CD4-positive, CD25-positive, alpha-beta regulatory T cell (primary cell): Measurements from ENCODE around the gene TIMP1. TPM values are rescaled to one million over a fixed set of nuclear protein-coding genes. Genes with fewer than 3 reads are reported as not detected.
A peak's percentile ranks its signal among the peaks of the same experiment; 100 is the strongest.

Experiments used
- ATAC-seq, 2 donors: fragments of 150-1000 bp; cut with Tn5 transposase; one replicate each; pipeline ENCODE4 v1.10.0; 2021; ENCODE audit warnings: low read depth in 2 of 2, moderate number of reproducible peaks in 2 of 2, moderate library complexity in 1 of 2
- DNase-seq, 3 donors: peaks; one replicate each; pipeline versions ENCODE4 v3.0.0 to v3.0.0-alpha.2; 2012 to 2022; ENCODE audit warnings: mixed read lengths in 1 of 3
- H3K27ac ChIP-seq: one replicate; pipeline ENCODE4 v1.7.0; 2013; ENCODE audit warnings: mild to moderate bottlenecking, low read length; ENCODE audit not compliant: insufficient read depth, poor library complexity, severe bottlenecking
- H3K27me3 ChIP-seq: one replicate; pipeline ENCODE4 v1.7.0; 2013; ENCODE audit warnings: low read length; ENCODE audit not compliant: control insufficient read depth, insufficient read depth
- H3K36me3 ChIP-seq: one replicate; pipeline ENCODE4 v1.7.0; 2013; ENCODE audit warnings: mild to moderate bottlenecking, low read length, moderate library complexity; ENCODE audit not compliant: control insufficient read depth, insufficient read depth
- H3K4me1 ChIP-seq: 2 replicates; pipeline ENCODE4 v1.7.0; 2013; ENCODE audit warnings: mild to moderate bottlenecking, low read length; ENCODE audit not compliant: insufficient read depth, control insufficient read depth, poor library complexity, severe bottlenecking
- H3K4me3 ChIP-seq: one replicate; pipeline ENCODE4 v1.7.0; 2013; ENCODE audit warnings: low read depth, mild to moderate bottlenecking, low read length, moderate library complexity
- H3K9me3 ChIP-seq, 2 experiments: 1 replicate in 1 of 2; 2 replicates in 1 of 2; pipeline ENCODE4 v1.7.0; 2013; ENCODE audit warnings: low read length in 2 of 2, mild to moderate bottlenecking in 1 of 2, moderate library complexity in 1 of 2; ENCODE audit not compliant: control insufficient read depth in 2 of 2
- H3K27ac Mint-ChIP-seq, 3 donors: one replicate each; pipeline ENCODE4 v1.8.0; 2020 to 2022; ENCODE audit warnings: mild to moderate bottlenecking in 3 of 3, mixed read lengths in 3 of 3, moderate library complexity in 2 of 3
- H3K27me3 Mint-ChIP-seq: one replicate; pipeline ENCODE4 v1.8.0; 2022; ENCODE audit warnings: mild to moderate bottlenecking, mixed read lengths
- H3K36me3 Mint-ChIP-seq: one replicate; pipeline ENCODE4 v1.8.0; 2020; ENCODE audit warnings: mixed read lengths
- H3K4me1 Mint-ChIP-seq, 4 donors: one replicate each; pipeline ENCODE4 v1.8.0; 2020 to 2022; ENCODE audit warnings: mixed read lengths in 4 of 4, mild to moderate bottlenecking in 1 of 4
- H3K4me3 Mint-ChIP-seq, 4 donors: one replicate each; pipeline ENCODE4 v1.8.0; 2020 to 2022; ENCODE audit warnings: mild to moderate bottlenecking in 4 of 4, mixed read lengths in 4 of 4, moderate library complexity in 3 of 4
- H3K9me3 Mint-ChIP-seq, 7 donors: one replicate each; pipeline ENCODE4 v1.8.0; 2020 to 2022; ENCODE audit warnings: mixed read lengths in 7 of 7, mild to moderate bottlenecking in 3 of 7, moderate library complexity in 2 of 7
- polyA plus RNA-seq, 4 donors: library from polyadenylated mRNA; unstranded; fragments of 300-500 nt; fragmentation: Illumina TruSeq; gene quantifications; one replicate each; pipeline ENCODE4 v1.2.3, GENCODE V29; 2021
- total RNA-seq: library from RNA; stranded (reverse); gene quantifications from one replicate; pipeline ENCODE4 v1.2.3, GENCODE V29; 2022

Gene TIMP1
- 31.8 TPM for total RNA-seq
- 100 to 1,000 TPM in 3 of 4 donors, 10 to 100 TPM in 1; 65.2 to 133 (median 112) TPM for polyA plus RNA-seq

DNA sequence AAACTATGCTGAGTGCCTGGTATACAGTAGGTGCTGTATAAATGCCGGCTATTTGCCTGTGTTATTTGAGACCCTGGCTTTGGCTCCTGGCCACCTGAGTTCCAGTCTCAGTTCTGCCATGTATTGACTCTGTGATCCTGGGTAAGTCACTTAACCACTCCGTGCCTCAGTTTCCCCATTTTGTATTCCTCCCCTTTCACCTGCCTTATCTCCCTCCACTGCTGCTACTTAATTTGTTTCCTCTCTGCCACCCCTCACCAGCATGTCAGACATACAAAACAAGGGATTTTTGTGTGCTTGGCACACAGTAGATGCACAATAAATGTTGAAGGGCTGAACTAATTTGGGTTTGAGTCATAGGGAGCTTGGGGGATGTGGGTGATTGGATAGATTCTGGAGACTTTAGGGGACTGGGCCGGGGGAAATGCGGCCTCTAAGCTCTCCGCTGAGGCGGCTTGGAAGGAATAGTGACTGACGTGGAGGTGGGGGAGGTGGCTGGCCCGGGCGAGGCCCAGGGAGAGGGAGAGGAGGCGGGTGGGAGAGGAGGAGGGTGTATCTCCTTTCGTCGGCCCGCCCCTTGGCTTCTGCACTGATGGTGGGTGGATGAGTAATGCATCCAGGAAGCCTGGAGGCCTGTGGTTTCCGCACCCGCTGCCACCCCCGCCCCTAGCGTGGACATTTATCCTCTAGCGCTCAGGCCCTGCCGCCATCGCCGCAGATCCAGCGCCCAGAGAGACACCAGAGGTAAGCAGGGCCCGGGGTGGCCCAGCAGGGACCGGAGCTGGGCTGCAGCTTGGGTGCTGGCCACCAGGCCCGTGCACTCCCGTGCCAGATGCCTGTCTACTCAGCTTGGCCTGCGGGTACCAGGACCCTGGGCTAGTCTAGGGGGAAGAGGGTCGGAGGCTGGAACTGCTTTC, at the start of gene TIMP1:
TSS of gene TIMP1 (plus strand) at position 706 of the 917 bp plus-strand sequence. CDS start 980 bp downstream, outside the sequence.
- Mint-ChIP-seq H3K36me3 (peaks cover 5% of the 10 kb centered on the region), H3K4me3 (peak within 1 kb of the TSS; percentile 47 to 86 (median 70)), H3K27me3 (no peaks in the 10 kb centered on the region), H3K9me3 (peaks cover 0 to 4% (median 0%) of the 10 kb centered on the region in 7 donors), H3K4me1 (peaks cover 0 to 28% (median 15%) of the 10 kb centered on the region in 4 donors), H3K27ac (peak within 1 kb of the TSS; percentile 50 to 92 (median 87))
- DNase-seq, result peak; percentile 54 to 85 (median 55)
- ATAC-seq, result peak; percentile 91 to 96
- Histone ChIP-seq H3K36me3 (no peaks in the 10 kb centered on the region), H3K27me3 (no peaks in the 10 kb centered on the region), H3K4me3 (peak within 1 kb of the TSS; percentile 51), H3K27ac (peak within 1 kb of the TSS; percentile 65), H3K4me1 (peaks cover 23% of the 10 kb centered on the region), H3K9me3 (no peaks in the 10 kb centered on the region)

DNA sequence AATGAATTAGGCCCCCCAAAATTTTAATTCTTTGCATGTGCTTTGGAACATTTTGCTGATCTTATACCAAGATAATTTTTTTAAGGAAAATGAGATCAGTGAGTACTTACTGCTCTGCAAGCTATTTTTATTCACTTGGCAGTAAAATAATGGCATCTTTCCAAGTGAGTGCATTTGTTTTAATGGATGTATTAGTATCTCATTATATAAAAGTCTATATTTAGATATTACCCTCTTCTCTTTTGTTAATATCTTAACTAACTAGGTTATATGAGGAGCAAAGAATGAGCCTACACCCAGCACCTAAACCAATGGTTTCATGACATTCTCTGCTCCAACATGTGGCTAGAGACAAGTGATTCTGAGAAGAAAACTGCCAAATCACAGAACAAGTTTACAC, 42.4 kb upstream of the TIMP1 start:
- no peak overlapping the region for H3K4me3 ChIP-seq
- no peak overlapping the region for H3K27ac Mint-ChIP-seq
- no peaks in the 10 kb centered on the region for H3K27me3 ChIP-seq
- H3K36me3 ChIP-seq, result no peaks in the 10 kb centered on the region
- no peak overlapping the region for H3K4me3 Mint-ChIP-seq
- no peaks in the 10 kb centered on the region for H3K36me3 Mint-ChIP-seq
- no peaks in the 10 kb centered on the region for H3K9me3 Mint-ChIP-seq
- no peaks in the 10 kb centered on the region for H3K4me1 Mint-ChIP-seq
- no peak for DNase-seq
- H3K27ac ChIP-seq, result no peak overlapping the region
- no peak for ATAC-seq
- H3K27me3 Mint-ChIP-seq, result peaks cover 6% of the 10 kb centered on the region
- H3K9me3 ChIP-seq, result no peaks in the 10 kb centered on the region
- H3K4me1 ChIP-seq, result no peaks in the 10 kb centered on the region

GRCh38 chrX:47540754-47541538, 41.3 kb upstream of the TIMP1 start:
- Mint-ChIP-seq H3K27ac (no peak overlapping the region), H3K27me3 (no peaks in the 10 kb centered on the region), H3K4me1 (no peaks in the 10 kb centered on the region), H3K36me3 (no peaks in the 10 kb centered on the region), H3K9me3 (no peaks in the 10 kb centered on the region), H3K4me3 (no peak overlapping the region)
- Histone ChIP-seq H3K4me3 (no peak overlapping the region), H3K27me3 (no peaks in the 10 kb centered on the region), H3K36me3 (no peaks in the 10 kb centered on the region), H3K9me3 (no peaks in the 10 kb centered on the region), H3K4me1 (no peaks in the 10 kb centered on the region), H3K27ac (no peak overlapping the region)
- ATAC-seq, result no peak
- no peak for DNase-seq

GRCh38 chrX:47543496-47543895, 38.7 kb upstream of the TIMP1 start:
- no peaks in the 10 kb centered on the region for H3K4me1 ChIP-seq
- no peaks in the 10 kb centered on the region for H3K27me3 Mint-ChIP-seq
- no peak overlapping the region for H3K4me3 Mint-ChIP-seq
- DNase-seq, result no peak
- H3K36me3 Mint-ChIP-seq, result no peaks in the 10 kb centered on the region
- no peak overlapping the region for H3K27ac Mint-ChIP-seq
- H3K9me3 ChIP-seq, result no peaks in the 10 kb centered on the region
- no peaks in the 10 kb centered on the region for H3K27me3 ChIP-seq
- H3K36me3 ChIP-seq, result no peaks in the 10 kb centered on the region
- H3K27ac ChIP-seq, result no peak overlapping the region
- no peaks in the 10 kb centered on the region for H3K9me3 Mint-ChIP-seq
- H3K4me1 Mint-ChIP-seq, result no peaks in the 10 kb centered on the region
- H3K4me3 ChIP-seq, result no peak overlapping the region
- ATAC-seq, result no peak

GRCh38 chrX:47556045-47556623, 26.1 kb upstream of the TIMP1 start:
- H3K27ac ChIP-seq, result peak overlapping the region; percentile 70
- H3K36me3 Mint-ChIP-seq, result no peaks in the 10 kb centered on the region
- peak overlapping the region; percentile 87 to 97 (median 92) for H3K4me3 Mint-ChIP-seq
- H3K27me3 ChIP-seq, result no peaks in the 10 kb centered on the region
- no peaks in the 10 kb centered on the region for H3K27me3 Mint-ChIP-seq
- H3K27ac Mint-ChIP-seq, result peak overlapping the region; percentile 66 to 97 (median 93)
- no peaks in the 10 kb centered on the region for H3K36me3 ChIP-seq
- H3K4me3 ChIP-seq, result peak overlapping the region; percentile 47
- H3K4me1 Mint-ChIP-seq, result peaks cover 5 to 21% (median 11%) of the 10 kb centered on the region in 4 donors
- ATAC-seq (peak; percentile 86 to 87), DNase-seq (peak; percentile 76 to 92 (median 85))
- peaks cover 9% of the 10 kb centered on the region for H3K4me1 ChIP-seq
- H3K9me3 Mint-ChIP-seq, result no peaks in the 10 kb centered on the region
- no peaks in the 10 kb centered on the region for H3K9me3 ChIP-seq

GRCh38 chrX:47558436-47558835, 23.8 kb upstream of the TIMP1 start:
- peak overlapping the region; percentile 11 to 58 (median 43) for H3K4me3 Mint-ChIP-seq
- DNase-seq, result no peak
- ATAC-seq, result no peak

DNA sequence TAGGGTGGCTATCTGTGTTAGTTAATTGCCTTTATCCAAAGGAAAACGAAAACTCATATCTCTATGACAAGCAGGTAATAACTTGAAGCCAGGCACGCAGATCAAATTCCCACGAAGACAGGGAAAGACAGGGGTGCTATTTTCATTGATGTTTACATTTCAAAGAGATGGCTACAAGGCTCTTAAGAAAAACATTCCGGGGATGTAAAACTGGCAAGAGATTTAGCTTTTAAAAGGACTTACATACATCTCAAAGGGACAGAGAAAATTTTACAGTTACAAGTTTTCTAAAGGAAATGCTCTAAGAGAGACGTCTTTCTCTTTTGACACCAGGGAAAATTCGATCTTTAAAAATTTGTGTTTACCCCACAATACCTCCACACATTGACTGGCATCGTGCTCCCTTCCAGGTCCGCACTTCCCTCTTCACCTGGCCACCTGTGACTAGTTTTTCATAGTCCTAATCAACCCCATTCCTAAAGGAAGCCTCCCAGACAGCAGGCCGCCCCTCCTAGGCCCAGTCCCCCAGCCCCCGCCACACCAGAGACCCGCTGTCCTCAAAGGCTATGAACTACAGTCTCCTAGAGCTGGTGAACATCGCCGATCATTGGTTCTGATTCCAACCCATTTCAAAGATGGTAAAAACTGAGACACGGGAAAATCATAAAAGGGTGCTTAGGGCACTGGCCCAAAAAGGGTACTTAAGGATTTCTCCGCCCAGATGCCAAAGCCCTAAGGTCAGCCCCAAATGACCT, 21.9 kb upstream of the TIMP1 start:
- Histone ChIP-seq H3K36me3 (peaks cover 13% of the 10 kb centered on the region), H3K4me3 (peak overlapping the region; percentile 82), H3K9me3 (no peaks in the 10 kb centered on the region), H3K27me3 (no peaks in the 10 kb centered on the region), H3K4me1 (peaks cover 24% of the 10 kb centered on the region), H3K27ac (peak overlapping the region; percentile 96)
- no peaks in the 10 kb centered on the region for H3K27me3 Mint-ChIP-seq
- H3K36me3 Mint-ChIP-seq, result peaks cover 10% of the 10 kb centered on the region
- peaks cover 0 to 1% (median 0%) of the 10 kb centered on the region in 7 donors for H3K9me3 Mint-ChIP-seq
- no peak for ATAC-seq
- H3K4me3 Mint-ChIP-seq, result peak overlapping the region; percentile 80 to 98 (median 93)
- DNase-seq, result no peak
- H3K4me1 Mint-ChIP-seq, result peaks cover 5 to 49% (median 26%) of the 10 kb centered on the region in 4 donors
- H3K27ac Mint-ChIP-seq, result peak overlapping the region; percentile 98 to 99 (median 99)

More at GRCh38 chrX:47558436-47558835, 23.8 kb upstream of the TIMP1 start:
- H3K4me1 ChIP-seq, result peaks cover 23% of the 10 kb centered on the region
- Mint-ChIP-seq H3K27me3 (no peaks in the 10 kb centered on the region), H3K9me3 (no peaks in the 10 kb centered on the region), H3K36me3 (peaks cover 3% of the 10 kb centered on the region), H3K27ac (peak overlapping the region in 1 of 3 donors; percentile 60), H3K4me1 (peaks cover 5 to 39% (median 17%) of the 10 kb centered on the region in 4 donors)
- no peaks in the 10 kb centered on the region for H3K27me3 ChIP-seq
- no peak overlapping the region for H3K27ac ChIP-seq
- H3K9me3 ChIP-seq, result no peaks in the 10 kb centered on the region
- H3K4me3 ChIP-seq, result no peak overlapping the region
- H3K36me3 ChIP-seq, result peaks cover 2% of the 10 kb centered on the region
